Tibial nerve (tissue), 3 donors: ENCODE data around the gene NFKBIE.

ENCODE experiments used
- POLR2A ChIP-seq, 2 donors: fragments of 450-650 bp; IDR thresholded peaks; one replicate each; pipeline ENCODE4 v1.6.1; 2017; ENCODE audit warnings: antibody characterized with exemption in 2 of 2, mild to moderate bottlenecking in 2 of 2, moderate library complexity in 2 of 2
- TF ChIP-seq, protein P1 (sequence below), 5 experiments: fragments of 200-600 bp in 3 of 5; fragments of 450-650 bp in 2 of 5; sonication (generic) in 3 of 5; IDR thresholded peaks; one replicate each; pipeline ENCODE4 v1.5.1; 2016 to 2019; ENCODE audit warnings: antibody characterized with exemption in 5 of 5, mild to moderate bottlenecking in 3 of 5, moderate library complexity in 2 of 5

DNA sequence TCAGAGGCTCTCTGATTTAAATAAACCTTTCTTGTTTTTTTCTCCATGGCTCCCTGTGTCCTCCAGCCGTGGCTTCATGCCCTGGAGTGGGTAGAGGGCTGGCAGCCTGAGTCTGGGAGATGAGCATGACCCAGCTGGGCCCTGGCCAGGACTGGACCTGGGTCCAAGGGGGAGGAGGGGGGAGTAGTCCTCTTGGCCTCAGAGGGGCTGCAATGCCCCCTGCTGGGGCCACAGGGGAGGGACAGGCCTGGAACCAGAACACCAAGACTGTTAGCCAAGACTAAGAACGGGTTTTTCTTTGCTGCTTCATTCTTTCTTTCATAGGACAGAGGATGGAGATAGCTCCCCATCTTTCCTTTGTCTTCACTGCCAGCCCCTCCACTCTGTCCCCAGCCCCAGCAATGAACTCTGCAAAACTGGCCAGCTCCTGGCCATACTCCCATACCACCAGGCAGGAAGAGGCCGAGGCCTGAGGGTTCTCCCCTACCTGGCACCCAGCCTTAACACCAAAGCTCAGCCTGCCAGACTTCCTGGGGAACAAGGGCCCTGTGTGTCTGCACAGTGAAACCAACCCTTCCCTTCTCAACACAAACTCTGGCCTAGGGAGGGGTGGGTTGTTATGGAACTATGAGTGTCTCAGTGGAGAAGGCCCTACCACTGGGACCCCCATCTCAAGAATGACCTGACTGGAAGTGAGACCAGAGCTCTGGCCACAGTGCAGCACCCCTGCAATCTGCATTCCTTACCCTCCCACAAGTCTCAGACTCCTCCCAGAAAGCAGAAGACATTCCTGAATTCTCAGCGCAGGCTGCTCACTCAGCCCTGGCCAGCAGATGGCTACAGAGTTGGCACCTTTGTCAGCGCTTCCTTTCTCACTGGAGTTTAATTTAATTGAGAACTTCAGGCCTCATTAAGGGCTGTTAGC is 31.0 kb downstream of the NFKBIE start:
- TF ChIP-seq, protein P1, sequence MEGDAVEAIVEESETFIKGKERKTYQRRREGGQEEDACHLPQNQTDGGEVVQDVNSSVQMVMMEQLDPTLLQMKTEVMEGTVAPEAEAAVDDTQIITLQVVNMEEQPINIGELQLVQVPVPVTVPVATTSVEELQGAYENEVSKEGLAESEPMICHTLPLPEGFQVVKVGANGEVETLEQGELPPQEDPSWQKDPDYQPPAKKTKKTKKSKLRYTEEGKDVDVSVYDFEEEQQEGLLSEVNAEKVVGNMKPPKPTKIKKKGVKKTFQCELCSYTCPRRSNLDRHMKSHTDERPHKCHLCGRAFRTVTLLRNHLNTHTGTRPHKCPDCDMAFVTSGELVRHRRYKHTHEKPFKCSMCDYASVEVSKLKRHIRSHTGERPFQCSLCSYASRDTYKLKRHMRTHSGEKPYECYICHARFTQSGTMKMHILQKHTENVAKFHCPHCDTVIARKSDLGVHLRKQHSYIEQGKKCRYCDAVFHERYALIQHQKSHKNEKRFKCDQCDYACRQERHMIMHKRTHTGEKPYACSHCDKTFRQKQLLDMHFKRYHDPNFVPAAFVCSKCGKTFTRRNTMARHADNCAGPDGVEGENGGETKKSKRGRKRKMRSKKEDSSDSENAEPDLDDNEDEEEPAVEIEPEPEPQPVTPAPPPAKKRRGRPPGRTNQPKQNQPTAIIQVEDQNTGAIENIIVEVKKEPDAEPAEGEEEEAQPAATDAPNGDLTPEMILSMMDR (IDR thresholded peaks at IDR 0.05), result peak; percentile 61 to 81 (median 68)
- TF ChIP-seq POLR2A (IDR thresholded peaks at IDR 0.05), result peak in 1 of 2 donors; percentile 18
